HUES6 (cell line): Measurements from ENCODE around the gene NLK.
"Not testable (repeated sequence)": the region's sequence is repeated elsewhere in the genome, so short reads cannot be mapped to it uniquely, and the experiment has no call there.

ENCODE experiments used
- H3K27ac ChIP-seq: 2 replicates; pipeline ENCODE4 v1.7.0; 2013; ENCODE audit warnings: low read depth, mild to moderate bottlenecking, low read length, inconsistent platforms
- H3K27me3 ChIP-seq: 2 replicates; pipeline ENCODE4 v1.6.1; 2013; ENCODE audit warnings: low read length; ENCODE audit not compliant: control insufficient read depth, insufficient read depth
- H3K36me3 ChIP-seq: 2 replicates; pipeline ENCODE4 v1.6.1; 2013; ENCODE audit warnings: low read length; ENCODE audit not compliant: control insufficient read depth, insufficient read depth
- H3K4me1 ChIP-seq: 2 replicates; pipeline ENCODE4 v1.6.1; 2013; ENCODE audit warnings: low read length; ENCODE audit not compliant: control insufficient read depth, insufficient read depth
- H3K4me3 ChIP-seq: 2 replicates; pipeline ENCODE4 v1.5.1; 2013; ENCODE audit warnings: low read depth, low read length
- H3K9ac ChIP-seq: one replicate; pipeline ENCODE4 v1.6.1; 2013; ENCODE audit warnings: mild to moderate bottlenecking, low read length
- H3K9me3 ChIP-seq: 2 replicates; pipeline ENCODE4 v1.6.1; 2013; ENCODE audit warnings: low read depth, low read length; ENCODE audit not compliant: control insufficient read depth, insufficient read depth

NLK gene

DNA sequence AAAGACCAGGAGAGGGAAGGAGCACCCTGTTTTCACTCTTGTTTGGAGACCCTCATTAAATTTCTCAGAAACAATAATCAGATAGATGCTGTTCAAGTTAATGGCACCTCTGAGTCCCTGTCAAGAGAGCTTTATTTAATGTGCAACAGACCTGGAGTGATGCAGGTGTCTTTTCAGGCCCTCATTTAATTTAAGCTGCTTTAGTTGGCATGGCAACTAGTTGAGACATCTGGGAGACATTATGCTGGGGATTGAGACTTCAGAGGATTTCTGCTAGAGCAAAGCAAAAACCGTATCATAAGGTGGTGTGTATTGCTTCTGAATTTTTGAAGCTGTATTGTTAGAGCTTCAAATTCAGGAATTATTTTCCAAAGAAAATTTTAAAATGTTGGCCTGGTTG is 108.5 kb downstream of the NLK start:
- no peaks in the 10 kb centered on the region for H3K27me3 ChIP-seq
- H3K27ac ChIP-seq, result no peak overlapping the region
- no peaks in the 10 kb centered on the region for H3K9me3 ChIP-seq
- H3K4me1 ChIP-seq, result no peaks in the 10 kb centered on the region; the same call in 1 of the 2 replicates
- H3K36me3 ChIP-seq, result no peaks in the 10 kb centered on the region
- no peak overlapping the region for H3K9ac ChIP-seq
- no peak overlapping the region for H3K4me3 ChIP-seq

DNA sequence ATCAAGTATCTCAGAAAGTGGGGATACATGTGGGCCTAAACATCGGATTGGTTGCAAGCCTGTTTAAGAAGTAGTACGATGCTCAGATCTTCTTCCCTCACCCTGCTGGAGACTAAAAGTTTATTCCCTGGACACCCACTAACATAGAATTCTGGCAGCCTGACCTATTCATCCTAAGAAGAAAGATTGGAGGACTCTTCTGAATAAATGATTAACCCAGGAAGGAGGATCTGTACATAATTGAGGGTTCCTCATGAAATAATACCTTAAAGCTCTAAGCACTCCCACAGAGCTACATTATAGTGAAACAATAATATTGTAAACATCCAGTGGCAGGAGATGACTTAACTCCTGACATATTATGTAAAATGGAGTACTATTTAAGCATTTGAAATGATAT is 111.7 kb downstream of the NLK start:
- Histone ChIP-seq H3K36me3 (no peaks in the 10 kb centered on the region), H3K9ac (no peak overlapping the region), H3K27ac (no peak overlapping the region), H3K9me3 (no peaks in the 10 kb centered on the region), H3K4me3 (no peak overlapping the region), H3K4me1 (no peaks in the 10 kb centered on the region), H3K27me3 (no peaks in the 10 kb centered on the region)

DNA sequence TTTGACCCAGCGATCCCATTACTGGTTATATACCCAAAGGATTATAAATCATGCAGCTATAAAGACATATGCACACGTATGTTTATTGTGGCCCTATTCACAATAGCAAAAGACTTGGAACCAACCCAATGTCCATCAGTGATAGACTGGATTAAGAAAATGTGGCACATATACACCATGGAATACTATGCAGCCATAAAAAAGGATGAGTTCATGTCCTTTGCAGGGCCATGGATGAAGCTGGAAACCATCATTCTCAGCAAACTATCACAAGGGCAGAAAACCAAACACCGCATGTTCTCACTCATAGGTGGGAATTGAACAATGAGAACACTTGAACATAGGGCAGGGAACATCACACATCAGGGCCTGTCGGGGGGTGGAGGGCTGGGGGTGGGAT is 112.9 kb downstream of the NLK start:
- H3K9ac ChIP-seq, H3K9me3 ChIP-seq, H3K4me1 ChIP-seq, H3K4me3 ChIP-seq, H3K27me3 ChIP-seq, H3K36me3 ChIP-seq, H3K27ac ChIP-seq: not testable (repeated sequence)

DNA sequence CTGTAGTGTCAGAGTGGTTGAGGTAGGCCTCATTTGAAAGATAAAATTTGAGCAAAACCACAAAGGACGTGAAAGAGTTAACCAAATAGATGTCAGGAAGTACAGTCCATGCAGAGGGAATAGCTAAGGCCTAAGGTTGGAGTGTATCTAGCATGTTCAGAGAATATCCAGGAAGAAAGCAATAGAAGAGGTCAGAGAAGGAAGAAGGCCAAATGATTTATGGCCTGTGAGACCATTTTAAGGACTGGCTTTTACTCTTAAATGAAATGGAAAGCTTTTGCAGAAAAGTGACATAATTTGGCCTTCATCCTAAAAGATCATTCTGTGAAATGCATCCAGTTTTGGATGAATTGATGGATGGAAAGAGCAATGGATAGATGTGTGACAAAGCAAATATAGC is 116.5 kb downstream of the NLK start:
- no peak overlapping the region for H3K4me3 ChIP-seq
- peaks cover 6% of the 10 kb centered on the region; the same call in 1 of the 2 replicates for H3K4me1 ChIP-seq
- no peak overlapping the region for H3K9ac ChIP-seq
- H3K27me3 ChIP-seq, result no peaks in the 10 kb centered on the region
- H3K27ac ChIP-seq, result no peak overlapping the region
- no peaks in the 10 kb centered on the region for H3K36me3 ChIP-seq
- H3K9me3 ChIP-seq, result no peaks in the 10 kb centered on the region

DNA sequence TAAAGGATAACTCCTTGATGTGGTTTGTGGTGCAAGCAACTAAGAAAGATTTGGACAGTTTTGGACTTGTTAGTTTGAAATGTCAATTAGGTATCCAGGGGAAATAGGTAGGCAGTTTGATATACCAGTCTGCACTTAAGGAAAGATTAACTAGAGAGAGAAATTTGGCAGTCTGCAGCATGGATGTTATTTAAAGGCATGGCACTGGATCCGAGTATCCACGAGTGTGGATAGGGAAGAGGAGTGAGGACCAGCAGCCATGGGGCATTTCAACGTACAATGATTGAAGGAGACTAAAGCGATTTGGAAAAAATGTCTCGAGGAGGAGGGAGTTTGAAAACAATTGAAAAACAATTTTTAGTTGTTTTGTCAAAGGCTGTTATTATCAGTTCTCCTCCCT is 117.4 kb downstream of the NLK start:
- no peaks in the 10 kb centered on the region for H3K9me3 ChIP-seq
- no peak overlapping the region for H3K27ac ChIP-seq
- no peak overlapping the region for H3K9ac ChIP-seq
- H3K4me1 ChIP-seq, result peaks cover 6% of the 10 kb centered on the region; the same call in 1 of the 2 replicates
- no peak overlapping the region for H3K4me3 ChIP-seq
- H3K27me3 ChIP-seq, result no peaks in the 10 kb centered on the region
- no peaks in the 10 kb centered on the region for H3K36me3 ChIP-seq

DNA sequence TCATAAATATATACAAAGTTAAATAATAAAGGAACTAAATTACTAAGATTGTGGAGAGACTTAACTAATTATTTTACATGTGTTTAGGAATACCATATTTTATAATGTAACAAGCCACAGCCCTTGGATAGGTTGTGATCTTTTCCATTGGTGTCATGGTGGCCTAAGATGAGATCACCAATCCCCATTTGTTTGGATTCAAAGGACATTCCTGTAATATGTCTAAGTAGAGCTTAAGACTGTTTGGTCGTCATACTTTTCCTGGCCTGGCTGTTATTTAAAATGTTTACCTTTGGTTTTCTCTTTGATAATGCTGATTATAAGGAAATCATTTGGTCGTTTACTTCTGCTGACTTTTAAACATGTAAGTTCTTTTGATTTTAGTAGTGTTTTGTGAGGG is 118.1 kb downstream of the NLK start:
- no peak overlapping the region for H3K9ac ChIP-seq
- no peaks in the 10 kb centered on the region for H3K9me3 ChIP-seq
- no peak overlapping the region for H3K27ac ChIP-seq
- peaks cover 3% of the 10 kb centered on the region; the same call in 1 of the 2 replicates for H3K36me3 ChIP-seq
- H3K4me3 ChIP-seq, result no peak overlapping the region
- H3K27me3 ChIP-seq, result no peaks in the 10 kb centered on the region
- H3K4me1 ChIP-seq, result peaks cover 6% of the 10 kb centered on the region; the same call in 1 of the 2 replicates

DNA sequence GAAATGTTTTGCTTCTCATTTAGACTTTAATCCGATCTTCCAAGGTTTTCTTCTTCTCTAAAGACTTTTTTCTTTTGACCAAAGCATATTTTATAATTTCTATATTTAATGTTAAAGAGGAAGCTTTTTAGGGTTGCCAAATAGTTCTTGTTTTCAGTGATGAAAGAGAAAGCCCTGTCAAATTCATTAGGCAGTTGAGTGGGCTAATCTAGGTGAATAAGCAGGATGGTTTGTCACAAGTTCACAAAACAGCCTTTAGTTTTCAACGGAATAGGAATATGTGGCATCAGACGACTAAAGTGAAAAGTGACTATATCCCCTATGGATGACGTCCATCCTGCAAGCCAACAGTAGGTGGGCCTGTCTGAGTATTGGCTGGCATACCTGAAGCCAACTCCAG is 118.8 kb downstream of the NLK start:
- H3K27ac ChIP-seq, result no peak overlapping the region
- H3K36me3 ChIP-seq, result peaks cover 3% of the 10 kb centered on the region; the same call in 1 of the 2 replicates

DNA sequence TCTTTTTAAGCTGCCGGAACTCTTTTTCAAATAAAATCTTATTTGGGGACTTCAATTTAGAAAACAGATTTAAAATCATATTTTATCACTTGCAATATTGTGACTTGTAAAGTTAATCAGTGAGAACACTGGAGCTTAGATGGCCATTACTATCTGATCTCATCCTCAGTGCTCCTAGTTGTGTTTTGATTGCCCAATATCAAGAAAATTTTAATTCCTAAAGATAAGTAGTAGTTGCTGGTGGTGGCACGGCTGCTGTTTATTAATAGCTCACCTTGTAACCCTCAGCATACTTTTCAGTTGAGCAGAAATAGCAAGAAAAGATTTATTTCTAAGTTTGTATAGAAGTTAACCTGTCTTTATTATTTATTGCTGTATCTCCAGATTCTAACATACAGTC is 124.0 kb downstream of the NLK start:
- H3K4me3 ChIP-seq, result no peak overlapping the region
- no peak overlapping the region for H3K9ac ChIP-seq
- no peak overlapping the region for H3K27ac ChIP-seq
- no peaks in the 10 kb centered on the region for H3K27me3 ChIP-seq
- H3K9me3 ChIP-seq, result no peaks in the 10 kb centered on the region
- H3K36me3 ChIP-seq, result peaks cover 18% of the 10 kb centered on the region
- H3K4me1 ChIP-seq, result peaks cover 16% of the 10 kb centered on the region

More for the DNA sequence above, 118.8 kb downstream of the NLK start:
- H3K4me1 ChIP-seq, result peaks cover 6% of the 10 kb centered on the region; the same call in 1 of the 2 replicates
- no peaks in the 10 kb centered on the region for H3K9me3 ChIP-seq
- H3K4me3 ChIP-seq, result no peak overlapping the region
- H3K27me3 ChIP-seq, result no peaks in the 10 kb centered on the region
- no peak overlapping the region for H3K9ac ChIP-seq

DNA sequence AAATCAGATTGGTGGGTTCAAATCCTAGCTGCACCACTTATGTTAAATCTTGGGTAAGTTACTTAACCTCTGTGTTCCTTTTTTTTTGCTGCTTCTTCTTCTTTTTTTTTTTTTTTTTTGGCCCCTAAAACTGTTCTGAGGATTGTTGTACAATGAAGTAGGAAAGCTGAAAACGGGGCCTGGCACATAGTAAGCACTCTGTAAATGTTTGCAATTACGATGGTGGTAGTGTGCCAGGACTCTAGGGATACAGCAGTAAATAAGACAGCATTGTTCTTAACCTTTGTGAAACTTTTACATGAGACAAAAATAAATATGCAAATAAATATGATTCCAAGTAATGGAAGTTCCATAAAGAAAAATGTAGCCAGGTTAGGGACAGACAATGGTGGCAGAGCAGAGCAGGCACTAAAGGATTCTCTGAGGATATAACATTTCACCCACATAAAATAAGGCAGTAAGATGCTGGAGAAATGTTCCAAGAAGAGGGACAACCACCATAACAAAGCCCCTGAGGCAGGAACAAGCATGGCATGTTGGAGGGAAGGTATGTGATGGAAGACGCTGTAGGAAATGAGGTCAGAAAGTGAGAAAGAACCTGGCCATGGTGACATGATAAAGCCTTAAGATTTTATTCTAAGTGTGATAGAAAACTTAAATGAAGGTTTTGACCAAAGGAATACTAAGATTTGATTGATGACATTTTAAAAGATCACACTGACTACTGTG is 127.3 kb downstream of the NLK start:
- peaks cover 39% of the 10 kb centered on the region for H3K4me1 ChIP-seq
- no peak overlapping the region for H3K4me3 ChIP-seq
- no peaks in the 10 kb centered on the region for H3K9me3 ChIP-seq
- no peaks in the 10 kb centered on the region for H3K27me3 ChIP-seq
- H3K9ac ChIP-seq, result no peak overlapping the region
- peak overlapping the region; percentile 26; the same call in 1 of the 2 replicates for H3K27ac ChIP-seq
- H3K36me3 ChIP-seq, result peaks cover 18% of the 10 kb centered on the region

DNA sequence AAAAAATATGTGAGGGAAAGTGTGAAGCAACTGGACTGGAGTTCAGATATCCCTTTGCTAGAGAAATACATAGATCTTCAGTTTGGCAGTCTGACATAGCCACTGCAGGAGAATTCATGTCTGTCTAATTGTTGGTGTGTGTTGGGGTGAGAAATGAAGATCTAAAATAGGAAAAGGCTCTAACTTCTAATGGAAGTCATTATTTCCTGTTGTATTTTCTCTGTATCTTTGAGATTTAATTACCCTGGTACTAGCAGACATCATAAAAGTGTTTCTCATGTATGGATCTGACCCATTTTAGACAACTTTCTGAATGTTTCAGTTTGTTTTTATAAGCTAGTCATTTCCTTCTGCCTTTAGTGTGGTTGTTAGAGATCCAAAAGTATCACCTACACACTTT is 128.3 kb downstream of the NLK start:
- Histone ChIP-seq H3K9ac (no peak overlapping the region), H3K4me1 (peaks cover 39% of the 10 kb centered on the region), H3K27ac (peak overlapping the region; percentile 81), H3K36me3 (peaks cover 15% of the 10 kb centered on the region), H3K4me3 (no peak overlapping the region), H3K9me3 (no peaks in the 10 kb centered on the region), H3K27me3 (no peaks in the 10 kb centered on the region)

DNA sequence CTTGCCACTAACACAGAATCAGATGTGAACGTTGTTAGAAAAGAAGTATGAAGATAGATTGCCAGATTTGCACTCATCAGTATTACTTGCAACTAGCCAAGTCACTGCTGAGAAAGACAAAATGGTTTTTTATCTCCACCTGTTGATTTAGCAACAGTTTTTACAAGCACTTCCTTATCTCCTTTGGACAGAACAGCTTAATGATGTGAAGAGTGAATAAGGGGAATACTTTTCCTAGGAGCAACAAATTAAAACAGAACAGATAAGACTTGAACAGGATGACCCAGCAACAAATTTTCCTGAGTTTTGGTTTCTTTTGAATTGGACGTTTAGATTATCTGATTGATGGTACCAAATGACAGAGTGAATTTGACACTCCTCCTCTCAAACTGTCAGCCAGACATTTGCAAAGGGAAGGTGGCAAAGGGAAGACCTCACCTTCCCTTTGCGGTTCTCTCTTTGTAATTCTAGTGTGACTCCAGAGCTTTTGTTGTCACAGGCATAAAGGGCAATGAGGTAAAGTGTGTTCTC is 130.6 kb downstream of the NLK start:
- Histone ChIP-seq H3K27me3 (no peaks in the 10 kb centered on the region), H3K9me3 (no peaks in the 10 kb centered on the region), H3K4me1 (peaks cover 39% of the 10 kb centered on the region), H3K9ac (peak overlapping the region; percentile 40), H3K36me3 (peaks cover 20% of the 10 kb centered on the region), H3K27ac (peak overlapping the region; percentile 82), H3K4me3 (no peak overlapping the region)
